ENCODE results near the gene AK5.
"Not testable (repeated sequence)": the region's sequence is repeated elsewhere in the genome, so short reads cannot be mapped to it uniquely, and the experiment has no call there.

Gene AK5

GRCh38 chr1:77405186-77405585 lies 123.4 kb downstream of the AK5 start:
- DNase-seq: no peak

GRCh38 chr1:77406661-77407060 lies 124.8 kb downstream of the AK5 start:
- DNase-seq: no peak

GRCh38 chr1:77407738-77408375 lies 126.0 kb downstream of the AK5 start:
- DNase-seq: no peak

GRCh38 chr1:77408933-77409332 lies 127.1 kb downstream of the AK5 start:
- DNase-seq: not testable (repeated sequence)

- DNase-seq: no peak
These were observed 130.4 kb downstream of the AK5 start for GRCh38 chr1:77412069-77412819.

GRCh38 chr1:77412820-77413530 lies 131.2 kb downstream of the AK5 start:
- DNase-seq: no peak

- DNase-seq: no peak
These were observed 131.9 kb downstream of the AK5 start for GRCh38 chr1:77413541-77414335.

GRCh38 chr1:77415579-77415978 lies 133.8 kb downstream of the AK5 start:
- no peak for DNase-seq

- no peak for DNase-seq
These were observed 135.1 kb downstream of the AK5 start for GRCh38 chr1:77416692-77417450.

- DNase-seq: not testable (repeated sequence)
These were observed 136.2 kb downstream of the AK5 start for GRCh38 chr1:77418055-77418454.

GRCh38 chr1:77421504-77422233 lies 139.8 kb downstream of the AK5 start:
- no peak for DNase-seq

- DNase-seq: no peak
These were observed 142.4 kb downstream of the AK5 start for GRCh38 chr1:77424236-77424635.

GRCh38 chr1:77428068-77428467 lies 146.2 kb downstream of the AK5 start:
- DNase-seq: no peak

GRCh38 chr1:77430966-77431690 lies 149.3 kb downstream of the AK5 start:
- no peak for DNase-seq

GRCh38 chr1:77433934-77434333 lies 152.1 kb downstream of the AK5 start:
- DNase-seq: no peak

- no peak for DNase-seq
These were observed 153.1 kb downstream of the AK5 start for GRCh38 chr1:77434967-77435366.

GRCh38 chr1:77438236-77438913 lies 156.6 kb downstream of the AK5 start:
- DNase-seq: no peak

GRCh38 chr1:77446841-77447555 lies 165.2 kb downstream of the AK5 start:
- DNase-seq: no peak

GRCh38 chr1:77447669-77448068 lies 165.8 kb downstream of the AK5 start:
- no peak for DNase-seq

GRCh38 chr1:77459881-77460280 lies 178.1 kb downstream of the AK5 start:
- DNase-seq: no peak

All from 8988T (cell line).